ENCODE data around the gene ST6GAL1.
"Not testable (repeated sequence)": the region's sequence is repeated elsewhere in the genome, so short reads cannot be mapped to it uniquely, and the experiment has no call there.

GRCh38 chr3:187054433-187054832 lies 124.1 kb downstream of the ST6GAL1 start:
- not testable (repeated sequence) for TF ChIP-seq POLR2A (IDR thresholded peaks at IDR 0.05); CTCF (IDR thresholded peaks at IDR 0.05 in 4 of 5, conservative IDR thresholded peaks at IDR 0.05 in 1 of 5)

Data from gastrocnemius medialis (tissue), 4 donors.